K562 (cell line): ENCODE measurements around the gene SLC12A3. TPM values are rescaled to one million over a fixed set of nuclear protein-coding genes. Genes with fewer than 3 reads are reported as not detected.

ENCODE experiments used
- ARID3A ChIP-seq: IDR thresholded peaks from 2 replicates; pipeline ENCODE4 v1.6.1; 2012; ENCODE audit warnings: low read depth, low read length, improper control_type of control experiment, borderline replicate concordance
- BACH1 ChIP-seq: fragments of 200-800 bp; sonication (Bioruptor generic); IDR thresholded peaks from 2 replicates; pipeline ENCODE4 v1.6.1; 2016; ENCODE audit warnings: missing genetic modification characterization, missing compliant biosample characterization
- BRD9 ChIP-seq: fragments of 450-650 bp; IDR thresholded peaks from 2 replicates; pipeline ENCODE4 v1.6.1; 2018; ENCODE audit warnings: low read depth; ENCODE audit not compliant: partially characterized antibody
- CGGBP1 ChIP-seq: fragments of 250-450 bp; sonication (Bioruptor Pico); IDR thresholded peaks from 2 replicates; pipeline ENCODE4 v1.9.0; 2021; ENCODE audit warnings: mild to moderate bottlenecking
- CREB3L1 ChIP-seq: fragments of 450-650 bp; IDR thresholded peaks from 2 replicates; pipeline ENCODE4 v1.6.1; 2014; ENCODE audit warnings: low read depth, mild to moderate bottlenecking, moderate library complexity, borderline replicate concordance
- E2F8 ChIP-seq: fragments of 450-650 bp; IDR thresholded peaks from 2 replicates; pipeline ENCODE4 v1.7.1; 2018; ENCODE audit warnings: mild to moderate bottlenecking, low read depth; ENCODE audit not compliant: partially characterized antibody
- FOXA1 ChIP-seq: fragments of 450-650 bp; IDR thresholded peaks from 2 replicates; pipeline ENCODE4 v1.6.1; 2016; ENCODE audit warnings: mild to moderate bottlenecking, borderline replicate concordance
- FOXJ2 ChIP-seq: fragments of 200-800 bp; sonication (Bioruptor generic); IDR thresholded peaks from 2 replicates; pipeline ENCODE4 v1.6.1; 2016; ENCODE audit warnings: missing genetic modification characterization, missing compliant biosample characterization
- FOXP1 ChIP-seq: sonication (generic); formaldehyde crosslinking; IDR thresholded peaks from 2 replicates; pipeline ENCODE4 v1.8.0; 2022; ENCODE audit warnings: mild to moderate bottlenecking, missing genetic modification reagents
- GABPB1 ChIP-seq: sonication (generic); formaldehyde crosslinking; IDR thresholded peaks from 2 replicates; pipeline ENCODE4 v1.8.0; 2022; ENCODE audit warnings: mild to moderate bottlenecking, missing genetic modification reagents
- HES1 ChIP-seq: fragments of 450-650 bp; IDR thresholded peaks from 2 replicates; pipeline ENCODE4 v1.6.1; 2016; ENCODE audit warnings: low read depth, mild to moderate bottlenecking, moderate library complexity
- KAT2B ChIP-seq: IDR thresholded peaks from one replicate; pipeline ENCODE4 v1.6.1; 2012; ENCODE audit warnings: low read depth, mild to moderate bottlenecking, control low read depth, inconsistent platforms, low read length, moderate library complexity
- KDM4B ChIP-seq, 2 experiments: fragments of 450-650 bp in 1 of 2; sonication (generic) in 1 of 2; IDR thresholded peaks; 2 replicates each; pipeline ENCODE4 v1.6.1; 2016 to 2017; ENCODE audit warnings: borderline replicate concordance in 2 of 2, antibody characterized with exemption in 1 of 2, low read depth in 1 of 2, mild to moderate bottlenecking in 1 of 2
- MAFK ChIP-seq: IDR thresholded peaks from 2 replicates; pipeline ENCODE4 v1.6.1; 2011; ENCODE audit warnings: low read length, improper control_type of control experiment
- RBM14 ChIP-seq: fragments of 200-400 bp; formaldehyde crosslinking; IDR thresholded peaks from 2 replicates; pipeline ENCODE4 v1.6.1; 2018; ENCODE audit warnings: low read depth, mild to moderate bottlenecking, low read length, moderate library complexity, borderline replicate concordance; ENCODE audit not compliant: insufficient read depth
- SMARCC2 ChIP-seq: fragments of 450-650 bp; IDR thresholded peaks from 2 replicates; pipeline ENCODE4 v1.6.1; 2017; ENCODE audit warnings: antibody characterized with exemption, moderate library complexity, mild to moderate bottlenecking, low read depth
- ZKSCAN3 ChIP-seq: fragments of 250-450 bp; sonication (Bioruptor Pico); IDR thresholded peaks from 2 replicates; pipeline ENCODE4 v1.4.0; 2020
- ZNF197 ChIP-seq: fragments of 200-800 bp; sonication (Bioruptor generic); IDR thresholded peaks from 2 replicates; pipeline ENCODE4 v1.6.1; 2016; ENCODE audit warnings: low read depth, missing genetic modification characterization, missing compliant biosample characterization
- ZNF274 ChIP-seq: IDR thresholded peaks from 2 replicates; pipeline ENCODE4 v1.6.1; 2011; ENCODE audit warnings: low read depth, mild to moderate bottlenecking, low read length, moderate library complexity, borderline replicate concordance
- ZNF75A ChIP-seq: fragments of 450-650 bp; formaldehyde crosslinking; IDR thresholded peaks from 2 replicates; pipeline ENCODE4 v1.4.0; 2020; ENCODE audit warnings: mild to moderate bottlenecking
- ZNF778 ChIP-seq: fragments of 450-650 bp; formaldehyde crosslinking; IDR thresholded peaks from 2 replicates; pipeline ENCODE4 v1.4.0; 2020; ENCODE audit warnings: mild to moderate bottlenecking, moderate library complexity
- polyA plus RNA-seq, 8 experiments: library from polyadenylated mRNA; depleted of rRNA in 4 of 8; stranded (reverse) in 5 of 8; unstranded in 3 of 8; fragments of >200 nt; fragmentation: Nextera tagmentation in 2 of 8; fragmentation: Illumina TruSeq in 1 of 8; extraction: Ambion mirVana in 2 of 8; extraction: Trizol in 1 of 8; gene quantifications; 2 replicates each; pipeline versions ENCODE4 v1.2.1 to v1.2.3, GENCODE V29; 2011 to 2014; ENCODE audit warnings: inconsistent platforms in 1 of 8, missing spikeins in 1 of 8
- total RNA-seq, 7 experiments: library from RNA; depleted of rRNA in 6 of 7; stranded (reverse); fragments of >200 nt in 6 of 7; fragmentation: Illumina TruSeq in 2 of 7; extraction: Trizol in 2 of 7; gene quantifications; 2 replicates each; pipeline versions ENCODE4 v1.2.1 to v1.2.3, GENCODE V29; 2011 to 2021; ENCODE audit warnings: low replicate concordance in 1 of 7

The SLC12A3 gene
- total and polyA plus RNA-seq, 9 of the 15 experiments (the other 6 are each of a cell fraction or from before 2014, with no cell fraction given): not detected

GRCh38 chr16:56964243-56965148, 99.5 kb downstream of the SLC12A3 start (continued):
- no peak for TF ChIP-seq ZNF197 (CRISPR knock-in tag)
- TF ChIP-seq HES1: 0 out of 2 replicates have a peak, but pooled peaks have one; percentile 36
- no peak for TF ChIP-seq GABPB1 (CRISPR knock-in tag)
- peak; percentile 19; the same call in 1 of the 2 replicates for TF ChIP-seq SMARCC2
- TF ChIP-seq BRD9: no peak
- TF ChIP-seq ZKSCAN3: no peak
- TF ChIP-seq MAFK: no peak
- TF ChIP-seq RBM14: no peak
- no peak; the same call in 1 of the 2 replicates for TF ChIP-seq CREB3L1
- no peak for TF ChIP-seq CGGBP1
- TF ChIP-seq FOXP1 (CRISPR knock-in tag): no peak; the same call in 1 of the 2 replicates
- TF ChIP-seq ZNF778 (CRISPR knock-in tag): no peak
- TF ChIP-seq ARID3A: no peak
- TF ChIP-seq FOXA1: no peak
- peak; percentile 68 for TF ChIP-seq E2F8
- no peak for TF ChIP-seq KDM4B (IDR thresholded peaks at IDR 0.05; ENCODE audit: borderline replicate concordance in 2 of 2, low read depth in 1 of 2)
- no peak for TF ChIP-seq ZNF75A
- TF ChIP-seq BACH1: no peak
- TF ChIP-seq KAT2B: no peak
- TF ChIP-seq FOXJ2 (tag): no peak
- TF ChIP-seq ZNF274: no peak
